HG02938 (cell line): Measurements from ENCODE around the gene PRKCE.
"Not testable (repeated sequence)": the region's sequence is repeated elsewhere in the genome, so short reads cannot be mapped to it uniquely, and the experiment has no call there.

Source experiments
- ATAC-seq: cut with Tn5 transposase; IDR thresholded peaks from one replicate; pipeline ENCODE4 v1.9.1; 2021; ENCODE audit warnings: mild to moderate bottlenecking, moderate library complexity; ENCODE audit not compliant: unreplicated experiment

The PRKCE gene

GRCh38 chr2:45882707-45883602 is 231.5 kb downstream of the PRKCE start:
- no peak for ATAC-seq

GRCh38 chr2:45883603-45884000 is 232.1 kb downstream of the PRKCE start:
- ATAC-seq: no peak

GRCh38 chr2:45884126-45884525 is 232.7 kb downstream of the PRKCE start:
- ATAC-seq: no peak

- no peak for ATAC-seq
Observed at GRCh38 chr2:45885171-45885621, 233.7 kb downstream of the PRKCE start.

GRCh38 chr2:45886171-45886663 is 234.7 kb downstream of the PRKCE start:
- ATAC-seq: no peak

- no peak for ATAC-seq
Observed at GRCh38 chr2:45888167-45888566, 236.7 kb downstream of the PRKCE start.

- ATAC-seq: no peak
Observed at GRCh38 chr2:45888641-45889040, 237.2 kb downstream of the PRKCE start.

GRCh38 chr2:45889053-45889452 is 237.6 kb downstream of the PRKCE start:
- peak; percentile 89 for ATAC-seq

- ATAC-seq: no peak
Observed at GRCh38 chr2:45889620-45890370, 238.3 kb downstream of the PRKCE start.

- not testable (repeated sequence) for ATAC-seq
Observed at GRCh38 chr2:45890371-45890646, 238.8 kb downstream of the PRKCE start.

- ATAC-seq: no peak
Observed at GRCh38 chr2:45890819-45891218, 239.3 kb downstream of the PRKCE start.

GRCh38 chr2:45891719-45892424 is 240.4 kb downstream of the PRKCE start:
- ATAC-seq: no peak

- no peak for ATAC-seq
Observed at GRCh38 chr2:45892425-45892745, 240.9 kb downstream of the PRKCE start.

- no peak for ATAC-seq
Observed at GRCh38 chr2:45892757-45893156, 241.3 kb downstream of the PRKCE start.

GRCh38 chr2:45894211-45894610 is 242.7 kb downstream of the PRKCE start:
- no peak for ATAC-seq

GRCh38 chr2:45895241-45895861 is 243.9 kb downstream of the PRKCE start:
- ATAC-seq: no peak

GRCh38 chr2:45896311-45896710 is 244.8 kb downstream of the PRKCE start:
- ATAC-seq: no peak

- ATAC-seq: no peak
Observed at GRCh38 chr2:45897842-45898241, 246.4 kb downstream of the PRKCE start.

- ATAC-seq: no peak
Observed at GRCh38 chr2:45898819-45899218, 247.3 kb downstream of the PRKCE start.

GRCh38 chr2:45899926-45900325 is 248.5 kb downstream of the PRKCE start:
- no peak for ATAC-seq

GRCh38 chr2:45901468-45902032 is 250.1 kb downstream of the PRKCE start:
- ATAC-seq: no peak
